T-helper 1 cell (primary cell): ENCODE data around the gene EBF4.
"Not testable (repeated sequence)": the region's sequence is repeated elsewhere in the genome, so short reads cannot be mapped to it uniquely, and the experiment has no call there.

Experiments used
- DNase-seq, 5 donors: peaks; one replicate each; pipeline ENCODE4 v3.0.0-alpha.2; 2012 to 2020

The EBF4 gene

GRCh38 chr20:2673453-2673852 lies 19.1 kb upstream of the EBF4 start:
- DNase-seq = no peak

GRCh38 chr20:2680046-2680445 lies 12.5 kb upstream of the EBF4 start:
- no peak for DNase-seq

- not testable (repeated sequence) for DNase-seq
Measured at GRCh38 chr20:2682040-2682439, 10.5 kb upstream of the EBF4 start.

- not testable (repeated sequence) for DNase-seq
Measured at GRCh38 chr20:2684817-2685216, 7.8 kb upstream of the EBF4 start.

- no peak for DNase-seq
Measured at GRCh38 chr20:2687514-2687913, 5.1 kb upstream of the EBF4 start.

- DNase-seq = peak; percentile 51 to 81 (median 66)
Measured at GRCh38 chr20:2688041-2688591, 4.5 kb upstream of the EBF4 start.

- DNase-seq = no peak
Measured at GRCh38 chr20:2690213-2690612, 2.4 kb upstream of the EBF4 start.

GRCh38 chr20:2690718-2691117 lies 1.9 kb upstream of the EBF4 start:
- DNase-seq = no peak

- no peak for DNase-seq
Measured at GRCh38 chr20:2691127-2691526, 1.5 kb upstream of the EBF4 start.

- no peak for DNase-seq
Measured at GRCh38 chr20:2691663-2692035, 931 bp upstream of the EBF4 start.

GRCh38 chr20:2692886-2693285 lies 306 bp downstream of the EBF4 start:
- DNase-seq = no peak

- peak; percentile 22 to 55 (median 35) for DNase-seq
Measured at GRCh38 chr20:2693286-2694007, 867 bp downstream of the EBF4 start.

GRCh38 chr20:2694008-2694471 lies 1.5 kb downstream of the EBF4 start:
- no peak for DNase-seq

GRCh38 chr20:2694519-2694918 lies 1.9 kb downstream of the EBF4 start:
- DNase-seq = no peak

- no peak for DNase-seq
Measured at GRCh38 chr20:2695206-2695983, 2.8 kb downstream of the EBF4 start.

GRCh38 chr20:2695984-2696525 lies 3.5 kb downstream of the EBF4 start:
- not testable (repeated sequence) for DNase-seq

- DNase-seq = no peak
Measured at GRCh38 chr20:2696646-2697045, 4.1 kb downstream of the EBF4 start.

GRCh38 chr20:2697768-2698167 lies 5.2 kb downstream of the EBF4 start:
- no peak for DNase-seq

- no peak for DNase-seq
Measured at GRCh38 chr20:2698186-2698817, 5.7 kb downstream of the EBF4 start.

GRCh38 chr20:2698912-2699311 lies 6.3 kb downstream of the EBF4 start:
- no peak for DNase-seq

GRCh38 chr20:2699775-2700413 lies 7.3 kb downstream of the EBF4 start:
- no peak for DNase-seq

GRCh38 chr20:2700913-2701620 lies 8.5 kb downstream of the EBF4 start:
- no peak for DNase-seq
